HK-2 (cell line): ENCODE measurements around the gene DVL3.

Experiments used
- DNase-seq: peaks from one replicate; pipeline ENCODE4 v3.0.0-alpha.2; 2018; ENCODE audit not compliant: unreplicated experiment

Gene DVL3

GRCh38 chr3:184211297-184211696, 56.1 kb downstream of the DVL3 start:
- no peak for DNase-seq

- no peak for DNase-seq
Observed at GRCh38 chr3:184211718-184212117, 56.5 kb downstream of the DVL3 start.

- no peak for DNase-seq
Observed at GRCh38 chr3:184218814-184219213, 63.6 kb downstream of the DVL3 start.

- no peak for DNase-seq
Observed at GRCh38 chr3:184222521-184222920, 67.3 kb downstream of the DVL3 start.
